ENCODE data around the gene KRTAP5-10.
"Not testable (repeated sequence)": the region's sequence is repeated elsewhere in the genome, so short reads cannot be mapped to it uniquely, and the experiment has no call there.

DNA sequence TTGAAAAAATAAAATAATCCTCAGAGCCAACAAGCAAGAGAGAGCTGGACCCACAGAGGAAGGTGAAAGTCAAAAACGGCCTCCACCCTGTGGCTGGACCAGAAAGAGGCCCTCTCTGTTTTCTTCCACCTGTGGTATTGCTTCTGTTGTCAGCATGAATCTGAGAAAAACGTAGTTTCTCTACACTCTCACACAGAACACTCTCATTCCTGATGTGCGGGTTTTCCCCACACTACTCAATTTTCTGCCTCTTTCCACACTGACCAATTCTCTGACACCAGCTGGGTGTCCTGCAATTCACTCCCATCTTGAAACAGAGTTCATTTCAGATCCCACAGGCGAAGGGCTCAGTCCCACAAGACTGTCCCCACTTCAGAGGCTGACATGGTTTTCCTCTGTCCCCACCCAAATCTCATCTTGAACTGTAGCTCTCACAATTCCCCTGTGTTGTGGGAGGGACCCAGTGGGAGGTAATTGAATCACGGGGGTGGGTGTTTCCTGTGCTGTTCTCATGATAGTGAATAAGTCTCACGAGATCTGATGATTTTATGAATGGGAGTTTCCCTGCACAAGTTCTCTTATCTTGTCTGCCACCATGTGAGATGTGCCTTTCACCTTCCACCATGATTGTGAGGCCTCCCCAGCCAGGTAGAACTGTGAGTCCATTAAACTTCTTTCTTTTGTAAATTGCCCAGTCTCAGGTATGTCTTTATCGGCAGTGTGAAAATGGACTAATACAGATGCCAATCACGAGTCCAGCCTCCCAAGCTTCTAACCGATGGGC is 24.6 kb upstream of the KRTAP5-10 start:
- TF ChIP-seq CTCF (conservative IDR thresholded peaks at IDR 0.05); ZFX (IDR thresholded peaks at IDR 0.05): not testable (repeated sequence)

Data from C4-2B (cell line).